Motor neuron (in vitro differentiated cells): Measurements from ENCODE around the gene SPINK7. TPM values are rescaled to one million over a fixed set of nuclear protein-coding genes. Genes with fewer than 3 reads are reported as not detected.

Source experiments
- ATAC-seq, 8 experiments: fragments of 200-7000 bp; cut with Tn5 transposase; replicated peaks in 6 of 8; 2 replicates each; pipeline ENCODE4 v1.8.0; 2021; ENCODE audit warnings: mild to moderate bottlenecking in 8 of 8, moderate library complexity in 8 of 8
- H3K27ac ChIP-seq, 2 donors: fragments of 250-450 bp; sonication (Bioruptor Pico); 2 replicates each; pipeline ENCODE4 v1.9.0; 2021; ENCODE audit warnings: antibody characterized with exemption in 2 of 2, mild to moderate bottlenecking in 2 of 2, moderate library complexity in 1 of 2
- H3K4me1 ChIP-seq, 2 donors: fragments of 250-450 bp; sonication (Bioruptor Pico); replicated peaks in 1 of 2; 2 replicates each; pipeline ENCODE4 v1.6.1; 2021; ENCODE audit warnings: antibody characterized with exemption in 2 of 2, mild to moderate bottlenecking in 2 of 2, moderate library complexity in 1 of 2
- H3K4me3 ChIP-seq, 5 donors: fragments of 250-450 bp; sonication (Bioruptor Pico); 2 replicates each; pipeline ENCODE4 v1.9.0; 2021; ENCODE audit warnings: antibody characterized with exemption in 5 of 5, mild to moderate bottlenecking in 5 of 5, moderate library complexity in 4 of 5
- in situ Hi-C, 9 experiments: fragments of 400-800 bp; cut with MboI; loops; one replicate each; pipeline ENCODE4 v1.15.0; 2021; ENCODE audit warnings: low sequenced_read_pairs in 9 of 9, low pct_unique_long_range_greater_than_20kb in 2 of 9; ENCODE audit not compliant: unreplicated experiment in 9 of 9
- total RNA-seq, 8 experiments: library from RNA; unstranded; fragments of 300-600 nt; gene quantifications; 2 replicates each; pipeline versions ENCODE4 v1.2.3 to v1.2.4, GENCODE V29; 2022

The SPINK7 gene
- total RNA-seq, 8 experiments from 2014 or later, result 0.38 to 1.1 (median 0.73) TPM; not detected in 2

DNA sequence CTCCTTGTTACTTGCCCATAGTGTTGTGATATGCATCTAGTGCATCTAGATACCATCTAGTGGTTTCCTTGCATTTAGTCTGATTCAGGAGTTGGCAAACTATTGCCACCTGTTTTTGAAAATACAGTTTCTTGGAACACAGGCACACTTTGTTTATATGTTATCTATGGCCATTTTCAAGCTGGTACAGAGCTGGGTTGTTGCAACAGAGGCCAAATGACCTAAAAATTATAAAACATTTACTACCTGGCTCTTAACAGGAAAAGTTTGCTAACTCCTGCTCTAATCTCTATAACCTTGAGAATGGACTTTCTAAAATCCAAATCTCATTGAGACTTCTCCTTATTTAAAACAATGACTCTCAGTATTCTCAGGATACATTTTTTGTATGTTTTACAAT lies 52.1 kb downstream of the SPINK7 start:
- Histone ChIP-seq H3K27ac (no peak overlapping the region), H3K4me3 (no peak overlapping the region), H3K4me1 (no peaks in the 10 kb centered on the region)
- no peak for ATAC-seq
- in situ Hi-C loops, result loop anchor here in 1 of 9 experiments (25.0 kb wide), 1 partner anchor 177 kb away; no protein-coding TSS in a partner anchor

Other genes with a start within 250 kb of the SPINK7 start
- gene SPINK5, start 248.4 kb upstream of the SPINK7 start, total RNA-seq, result 1 to 10 TPM in 1 of 8 experiments, under 1 TPM in 4, not detected in 3; 0.05 to 8.3 (median 0.15) TPM
- gene SPINK14, start 143.9 kb upstream of the SPINK7 start, total RNA-seq, result not detected
- gene SPINK6, start 109.4 kb upstream of the SPINK7 start, total RNA-seq, result 1 to 10 TPM in 1 of 8 experiments, not detected in 7; 1.1 TPM
- under 1 TPM in 5 of 8 experiments, not detected in 3; 0.16 to 0.49 (median 0.24) TPM for gene MARCOL, start 73.9 kb upstream of the SPINK7 start, total RNA-seq
- gene SPINK13, start 43.6 kb upstream of the SPINK7 start, total RNA-seq, result under 1 TPM in 3 of 8 experiments, not detected in 5; 0.29 to 0.51 (median 0.32) TPM
- not detected for gene SPINK9, start 23.1 kb downstream of the SPINK7 start, total RNA-seq
- 10 to 100 TPM; 28.0 to 62.0 (median 37.5) TPM for gene FBXO38, start 71.5 kb downstream of the SPINK7 start, total RNA-seq